ENCODE results near the gene GLUD1.
"Not testable (repeated sequence)": the region's sequence is repeated elsewhere in the genome, so short reads cannot be mapped to it uniquely, and the experiment has no call there.

The GLUD1 gene

GRCh38 chr10:87038786-87039185 lies 55.9 kb downstream of the GLUD1 start:
- DNase-seq: no peak

- no peak for DNase-seq
Measured at GRCh38 chr10:87038286-87038717, 56.3 kb downstream of the GLUD1 start.

GRCh38 chr10:87036623-87037022 lies 58.0 kb downstream of the GLUD1 start:
- DNase-seq: no peak

- no peak for DNase-seq
Measured at GRCh38 chr10:87030912-87031635, 63.6 kb downstream of the GLUD1 start.

GRCh38 chr10:87030419-87030818 lies 64.2 kb downstream of the GLUD1 start:
- DNase-seq: not testable (repeated sequence)

- DNase-seq: not testable (repeated sequence)
Measured at GRCh38 chr10:87026747-87027508, 67.7 kb downstream of the GLUD1 start.

GRCh38 chr10:87025285-87025958 lies 69.2 kb downstream of the GLUD1 start:
- DNase-seq: peak; percentile 16 to 38

- DNase-seq: not testable (repeated sequence)
Measured at GRCh38 chr10:87020056-87020455, 74.6 kb downstream of the GLUD1 start, which contains the start of gene FAM25A. TSS of gene FAM25A (plus strand) at chr10:87020294. CDS start at chr10:87020325, 31 bp downstream.

- DNase-seq: not testable (repeated sequence)
Measured at GRCh38 chr10:87019504-87019903, 75.1 kb downstream of the GLUD1 start.

GRCh38 chr10:87019066-87019465 lies 75.6 kb downstream of the GLUD1 start:
- DNase-seq: not testable (repeated sequence)

- not testable (repeated sequence) for DNase-seq
Measured at GRCh38 chr10:87018127-87018526, 76.5 kb downstream of the GLUD1 start.

- DNase-seq: not testable (repeated sequence)
Measured at GRCh38 chr10:87014986-87015716, 79.5 kb downstream of the GLUD1 start.

GRCh38 chr10:87013528-87013927 lies 81.1 kb downstream of the GLUD1 start:
- not testable (repeated sequence) for DNase-seq

- not testable (repeated sequence) for DNase-seq
Measured at GRCh38 chr10:87009134-87009696, 85.4 kb downstream of the GLUD1 start.

GRCh38 chr10:87008303-87008702 lies 86.3 kb downstream of the GLUD1 start:
- not testable (repeated sequence) for DNase-seq

- DNase-seq: not testable (repeated sequence)
Measured at GRCh38 chr10:87007674-87008073, 87.0 kb downstream of the GLUD1 start.

- DNase-seq: not testable (repeated sequence)
Measured at GRCh38 chr10:87007124-87007523, 87.5 kb downstream of the GLUD1 start.

GRCh38 chr10:87000491-87000890 lies 94.2 kb downstream of the GLUD1 start:
- DNase-seq: no peak

Data from activated CD4-positive, alpha-beta T cell treated with anti-CD3 and anti-CD28 coated beads, Interleukin-2, amount 50 U/mL, for 48 hours (primary cell).